KMS-11 (cell line): ENCODE data around the gene HOXA9.

ENCODE experiments used
- H2AFZ ChIP-seq: fragments of 200-600 bp; sonication (generic); 2 replicates; pipeline ENCODE4 v1.6.1; 2016; ENCODE audit warnings: antibody characterized with exemption, mixed run types, low read depth
- H3K27ac ChIP-seq: fragments of 200-600 bp; sonication (generic); 2 replicates; pipeline ENCODE4 v1.6.1; 2016; ENCODE audit warnings: mild to moderate bottlenecking, mixed run types
- H3K27me3 ChIP-seq: fragments of 200-600 bp; sonication (generic); 2 replicates; pipeline ENCODE4 v1.6.1; 2017; ENCODE audit warnings: mild to moderate bottlenecking, low read depth, mixed run types, moderate library complexity; ENCODE audit not compliant: insufficient read depth
- H3K36me3 ChIP-seq: fragments of 200-600 bp; sonication (generic); 2 replicates; pipeline ENCODE4 v1.6.1; 2017; ENCODE audit warnings: mild to moderate bottlenecking, mixed run types; ENCODE audit not compliant: insufficient read depth
- H3K4me1 ChIP-seq: fragments of 200-600 bp; sonication (generic); 2 replicates; pipeline ENCODE4 v1.6.1; 2016; ENCODE audit warnings: mild to moderate bottlenecking, low read depth, mixed run types; ENCODE audit not compliant: poor library complexity, severe bottlenecking
- H3K4me2 ChIP-seq: fragments of 200-600 bp; sonication (generic); 2 replicates; pipeline ENCODE4 v1.7.0; 2016; ENCODE audit warnings: mild to moderate bottlenecking, mixed run types
- H3K4me3 ChIP-seq: fragments of 200-600 bp; sonication (generic); IDR thresholded peaks from 2 replicates; pipeline ENCODE4 v1.6.1; 2017; ENCODE audit warnings: low read depth, low read length, mixed read lengths; ENCODE audit not compliant: insufficient read depth
- H3K79me2 ChIP-seq: fragments of 200-600 bp; sonication (generic); 2 replicates; pipeline ENCODE4 v1.6.1; 2016; ENCODE audit warnings: low read depth, mixed run types; ENCODE audit not compliant: insufficient read depth
- H3K9ac ChIP-seq: fragments of 200-600 bp; sonication (generic); 2 replicates; pipeline ENCODE4 v1.6.1; 2016; ENCODE audit warnings: mild to moderate bottlenecking, mixed run types
- H4K20me1 ChIP-seq: fragments of 200-600 bp; sonication (generic); 2 replicates; pipeline ENCODE4 v1.6.1; 2016; ENCODE audit warnings: mild to moderate bottlenecking, mixed run types; ENCODE audit not compliant: insufficient read depth
- CTCF ChIP-seq: fragments of 200-600 bp; sonication (generic); conservative IDR thresholded peaks from 2 replicates; pipeline ENCODE4 v1.6.1; 2017; ENCODE audit warnings: low read depth, mild to moderate bottlenecking, antibody characterized with exemption, low read length, moderate library complexity, mixed read lengths

Gene HOXA9

DNA sequence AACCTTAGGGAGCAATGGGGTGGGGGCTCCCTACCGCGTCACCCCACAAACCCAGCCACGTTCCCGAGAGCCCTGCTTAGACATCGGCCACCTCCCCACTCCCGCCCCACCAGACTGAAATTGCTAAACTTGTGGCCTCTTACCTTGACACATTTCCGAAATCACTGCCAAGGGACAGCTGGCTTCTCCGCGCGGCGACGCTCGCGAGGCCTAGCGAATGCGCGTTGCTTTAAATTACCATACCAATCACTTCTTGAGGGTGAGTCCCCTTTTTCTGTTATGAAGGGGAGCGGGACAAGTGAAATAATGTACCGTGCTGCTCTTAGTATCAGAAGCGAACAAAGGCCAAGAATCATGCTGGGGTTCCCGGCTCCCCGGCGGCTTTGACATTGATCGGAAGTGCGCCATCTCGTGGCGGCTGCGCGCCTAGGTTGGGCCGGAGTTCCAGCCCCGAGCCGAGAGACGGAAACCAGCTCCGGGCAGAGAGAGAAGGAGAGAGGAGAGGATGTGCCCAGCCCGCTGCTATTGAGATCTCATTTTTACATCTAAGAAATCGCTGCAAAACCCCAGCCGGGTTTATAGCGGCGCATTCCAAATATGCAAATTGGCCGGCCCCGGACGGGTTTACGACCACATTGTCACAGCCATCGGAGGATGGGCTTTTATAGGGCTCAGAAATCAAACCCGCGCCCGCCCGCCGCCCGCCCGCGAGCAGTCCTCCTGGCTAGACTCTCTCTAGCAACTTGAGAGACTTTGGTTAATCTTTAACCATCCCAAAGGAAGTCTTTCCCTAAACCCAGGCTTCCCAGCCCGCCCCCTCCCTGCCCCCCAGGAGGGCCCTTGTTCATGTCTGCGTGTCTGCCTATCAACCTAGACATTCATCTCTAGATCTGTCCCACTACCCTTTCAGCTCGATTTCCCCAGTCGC, 14.4 kb upstream of the HOXA9 start:
- TF ChIP-seq CTCF, result peak; percentile 89
- Histone ChIP-seq H3K27ac (no peak overlapping the region), H3K4me2 (0 out of 2 replicates have a peak overlapping the region, but pooled peaks have one; percentile 22), H3K27me3 (no peaks in the 10 kb centered on the region), H3K36me3 (no peaks in the 10 kb centered on the region), H3K9ac (no peak overlapping the region), H4K20me1 (no peaks in the 10 kb centered on the region), H2AFZ (peak overlapping the region; percentile 29; the same call in 1 of the 2 replicates), H3K4me1 (no peaks in the 10 kb centered on the region), H3K79me2 (no peaks in the 10 kb centered on the region), H3K4me3 (no peak overlapping the region)

DNA sequence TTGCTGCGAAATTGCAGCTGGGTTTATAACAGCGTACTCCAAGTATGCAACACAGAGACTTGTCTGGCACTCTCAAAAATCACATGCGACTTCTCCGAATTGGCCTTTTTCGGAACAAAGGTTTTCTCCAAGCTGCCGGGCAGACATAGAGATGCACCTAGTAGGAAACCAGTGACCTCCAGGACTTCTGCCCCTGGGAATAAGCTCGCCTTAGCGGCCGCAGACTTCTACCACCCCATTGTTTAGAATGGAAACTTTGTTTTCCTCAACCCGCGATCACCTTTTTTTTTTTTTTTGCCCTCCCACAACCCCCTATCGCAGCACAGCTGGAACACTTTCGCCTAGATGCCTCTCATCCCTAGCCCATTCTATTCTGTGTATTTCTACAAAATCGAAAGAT, 13.7 kb upstream of the HOXA9 start:
- Histone ChIP-seq H3K9ac (no peak overlapping the region), H3K4me1 (no peaks in the 10 kb centered on the region), H3K79me2 (no peaks in the 10 kb centered on the region), H4K20me1 (no peaks in the 10 kb centered on the region), H3K4me3 (no peak overlapping the region), H3K27ac (no peak overlapping the region), H2AFZ (no peak overlapping the region), H3K4me2 (no peak overlapping the region), H3K36me3 (no peaks in the 10 kb centered on the region), H3K27me3 (no peaks in the 10 kb centered on the region)
- no peak for TF ChIP-seq CTCF

GRCh38 chr7:27178366-27178765, 13.0 kb upstream of the HOXA9 start:
- Histone ChIP-seq H3K4me1 (no peaks in the 10 kb centered on the region), H3K27ac (no peak overlapping the region), H3K4me3 (no peak overlapping the region), H3K36me3 (no peaks in the 10 kb centered on the region), H4K20me1 (no peaks in the 10 kb centered on the region), H3K4me2 (no peak overlapping the region), H3K27me3 (no peaks in the 10 kb centered on the region), H2AFZ (no peak overlapping the region), H3K79me2 (no peaks in the 10 kb centered on the region), H3K9ac (no peak overlapping the region)
- TF ChIP-seq CTCF, result no peak

DNA sequence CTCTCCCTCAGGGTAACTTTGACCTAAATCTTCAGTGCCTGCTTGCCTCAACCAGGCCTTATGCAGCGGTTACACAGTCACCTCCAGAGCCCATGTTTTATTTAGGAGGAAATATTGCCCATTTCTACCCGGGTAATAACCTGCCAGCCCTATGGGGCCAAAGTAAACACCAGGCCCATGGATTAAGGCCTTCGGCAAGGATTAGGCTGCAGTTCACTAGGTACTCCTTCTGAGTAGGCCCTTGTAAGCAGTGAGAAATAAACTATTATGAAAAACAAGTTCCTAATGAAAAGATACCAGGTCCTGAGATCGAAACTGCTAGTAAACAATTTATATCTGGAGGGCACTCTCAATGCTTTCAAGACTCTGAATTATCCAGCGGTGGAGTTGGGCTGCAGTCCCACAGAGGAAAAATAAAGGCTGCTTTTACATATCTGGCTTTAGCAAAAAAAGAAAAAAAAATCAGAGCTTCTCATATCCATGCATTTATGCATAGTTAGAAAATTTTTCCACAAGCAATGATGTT, 12.5 kb upstream of the HOXA9 start:
- no peaks in the 10 kb centered on the region for H3K36me3 ChIP-seq
- H3K79me2 ChIP-seq, result no peaks in the 10 kb centered on the region
- TF ChIP-seq CTCF, result no peak
- H3K9ac ChIP-seq, result no peak overlapping the region
- no peak overlapping the region for H3K4me3 ChIP-seq
- 0 out of 2 replicates have a peak, but pooled peaks cover 1% of the 10 kb centered on the region for H3K27me3 ChIP-seq
- no peaks in the 10 kb centered on the region for H4K20me1 ChIP-seq
- H3K4me2 ChIP-seq, result no peak overlapping the region
- H3K4me1 ChIP-seq, result no peaks in the 10 kb centered on the region
- no peak overlapping the region for H2AFZ ChIP-seq
- H3K27ac ChIP-seq, result no peak overlapping the region
